Activated CD4-positive, alpha-beta T cell treated with anti-CD3 and anti-CD28 coated beads, Interleukin-2, amount 50 U/mL, for 48 hours (primary cell): Measurements from ENCODE around the gene BMP6.
"Not testable (repeated sequence)": the region's sequence is repeated elsewhere in the genome, so short reads cannot be mapped to it uniquely, and the experiment has no call there.

Experiments
- DNase-seq, 2 experiments: peaks; one replicate each; pipeline ENCODE4 v3.0.0-alpha.2; 2020

Gene BMP6

GRCh38 chr6:7802662-7803061 lies 76.8 kb downstream of the BMP6 start:
- DNase-seq: no peak

DNA sequence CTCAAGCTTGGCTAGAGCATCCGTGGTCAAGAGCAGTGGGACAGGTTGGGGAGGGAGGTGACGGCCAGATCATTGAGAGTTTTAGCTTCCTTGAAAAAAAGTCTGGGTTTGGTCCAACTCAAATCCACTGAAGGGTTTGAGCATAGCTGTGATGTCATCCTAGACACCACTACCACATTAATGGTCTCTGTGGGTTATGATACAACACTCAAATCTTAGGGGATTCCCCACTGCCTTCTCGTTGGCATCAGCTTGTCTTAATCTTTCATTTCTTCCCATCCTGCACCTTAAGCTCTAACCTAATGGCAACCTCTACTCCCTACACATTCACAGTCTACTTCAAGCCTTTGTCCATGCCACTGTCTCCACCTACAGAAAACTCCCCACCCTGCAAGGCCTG lies 77.3 kb downstream of the BMP6 start:
- no peak for DNase-seq

GRCh38 chr6:7805078-7805849 lies 79.4 kb downstream of the BMP6 start:
- no peak for DNase-seq

DNA sequence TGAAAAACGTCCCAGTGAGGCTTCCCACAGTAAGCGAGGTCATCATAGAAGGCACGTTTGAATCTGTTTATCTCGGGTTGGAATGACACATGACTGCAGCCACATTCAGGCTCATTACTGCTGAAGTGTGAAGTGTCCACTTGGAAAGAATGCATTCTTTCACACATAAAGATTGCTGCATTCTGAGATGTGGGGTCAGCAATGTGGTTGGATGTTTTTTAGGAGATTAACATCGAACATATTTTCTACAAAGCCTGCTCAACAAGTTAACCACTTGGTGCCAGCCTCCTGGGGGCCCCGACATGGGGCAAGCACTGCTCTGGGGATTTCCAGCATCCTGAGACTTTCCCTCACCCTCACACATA lies 79.9 kb downstream of the BMP6 start:
- no peak for DNase-seq

- DNase-seq: no peak
Measured at GRCh38 chr6:7806711-7807110, 80.8 kb downstream of the BMP6 start.

GRCh38 chr6:7809346-7809745 lies 83.4 kb downstream of the BMP6 start:
- no peak for DNase-seq

- DNase-seq: no peak
Measured at GRCh38 chr6:7811441-7811840, 85.5 kb downstream of the BMP6 start.

- DNase-seq: no peak
Measured at GRCh38 chr6:7812623-7813022, 86.7 kb downstream of the BMP6 start.

DNA sequence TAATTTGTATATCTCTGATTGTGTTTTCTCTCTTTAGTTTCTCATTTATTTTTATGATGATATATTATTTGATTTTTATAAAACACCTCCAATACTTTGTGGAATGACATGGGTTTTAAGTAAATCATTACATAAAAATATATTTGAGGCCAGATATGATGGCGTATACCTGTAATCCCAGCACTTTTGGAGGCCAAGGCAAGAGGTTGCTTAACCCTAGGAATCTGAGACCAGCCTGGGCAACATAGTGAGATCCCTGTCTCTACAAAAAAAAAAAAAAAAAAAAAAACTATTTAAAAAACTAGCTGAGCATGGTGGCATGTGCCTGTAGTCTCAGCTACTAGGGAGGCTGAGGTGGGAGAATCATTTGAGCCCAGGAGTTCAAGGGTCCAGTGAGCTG lies 87.3 kb downstream of the BMP6 start:
- no peak for DNase-seq

- no peak for DNase-seq
Measured at GRCh38 chr6:7813704-7814103, 87.8 kb downstream of the BMP6 start.

GRCh38 chr6:7815716-7816115 lies 89.8 kb downstream of the BMP6 start:
- no peak for DNase-seq

DNA sequence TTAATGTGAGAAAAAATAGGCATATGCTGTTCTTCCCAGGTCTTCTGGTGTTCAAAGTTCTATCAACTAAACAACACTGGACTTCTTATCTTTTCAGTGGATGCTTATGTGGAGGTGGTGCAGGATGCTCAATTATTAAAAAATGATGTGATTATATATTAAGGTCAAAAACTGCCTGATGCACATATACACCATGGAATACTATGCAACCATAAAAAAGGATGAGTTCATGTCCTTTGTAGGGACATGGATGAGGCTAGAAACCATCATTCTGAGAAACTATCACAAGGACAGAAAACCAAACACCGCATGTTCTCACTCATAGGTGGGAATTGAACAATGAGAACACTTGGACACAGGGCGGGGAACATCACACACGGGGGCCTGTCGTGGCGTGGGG lies 91.3 kb downstream of the BMP6 start:
- DNase-seq: not testable (repeated sequence)

- no peak for DNase-seq
Measured at GRCh38 chr6:7818257-7819214, 92.6 kb downstream of the BMP6 start.

DNA sequence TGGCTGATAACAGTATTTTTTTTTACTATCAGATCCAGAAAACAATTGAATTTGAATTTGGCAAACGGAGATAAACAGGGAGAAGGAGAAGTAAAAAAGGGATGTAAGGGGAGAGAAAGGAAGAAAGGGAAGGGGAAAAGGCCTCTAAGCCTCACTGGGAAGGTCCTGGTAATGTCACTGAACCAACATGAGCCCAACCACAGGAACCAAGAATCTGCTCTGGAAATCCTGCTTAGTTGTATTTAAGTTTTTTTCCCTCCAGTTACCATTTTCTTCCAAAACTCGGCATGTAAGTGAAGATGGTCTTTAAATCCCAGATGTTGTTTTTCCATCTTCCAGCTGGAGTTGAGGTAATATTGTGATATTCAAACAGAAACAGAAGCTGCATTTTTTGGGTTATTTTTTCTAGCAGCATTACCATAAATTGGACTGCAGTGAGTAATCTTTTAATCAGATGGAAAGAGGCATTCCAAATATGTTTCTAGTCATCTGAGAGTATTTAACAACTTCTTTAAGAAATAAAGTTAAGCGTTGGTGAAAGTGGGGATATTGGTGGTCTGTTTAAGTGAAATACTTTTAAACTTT lies 93.6 kb downstream of the BMP6 start:
- no peak for DNase-seq

DNA sequence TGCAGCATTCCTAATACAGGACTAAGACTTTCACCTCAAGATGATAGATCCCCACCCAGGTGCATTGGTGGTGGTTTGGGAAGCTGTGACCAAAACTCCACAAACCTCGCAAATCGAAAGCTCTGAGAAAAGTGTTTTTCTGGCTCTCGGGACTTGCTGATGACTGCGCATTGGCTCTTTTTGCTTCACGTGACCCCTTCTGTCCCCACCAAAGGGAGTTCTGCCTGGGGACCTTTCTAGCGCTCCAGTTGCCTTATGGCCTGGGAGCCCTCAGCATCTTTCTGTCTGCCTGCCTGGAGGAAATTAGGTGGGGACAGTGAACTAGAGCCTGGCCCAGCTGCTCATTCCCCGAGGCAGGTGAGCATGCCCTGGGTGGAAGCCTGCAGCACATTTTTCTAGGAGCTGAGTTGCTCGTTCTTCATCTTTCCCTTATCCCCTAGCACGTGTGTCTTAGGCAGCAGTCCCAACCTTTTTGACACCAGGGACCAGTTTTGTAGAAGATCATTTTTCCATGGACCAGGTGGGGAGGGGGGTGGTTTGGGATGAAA lies 94.5 kb downstream of the BMP6 start:
- no peak for DNase-seq

DNA sequence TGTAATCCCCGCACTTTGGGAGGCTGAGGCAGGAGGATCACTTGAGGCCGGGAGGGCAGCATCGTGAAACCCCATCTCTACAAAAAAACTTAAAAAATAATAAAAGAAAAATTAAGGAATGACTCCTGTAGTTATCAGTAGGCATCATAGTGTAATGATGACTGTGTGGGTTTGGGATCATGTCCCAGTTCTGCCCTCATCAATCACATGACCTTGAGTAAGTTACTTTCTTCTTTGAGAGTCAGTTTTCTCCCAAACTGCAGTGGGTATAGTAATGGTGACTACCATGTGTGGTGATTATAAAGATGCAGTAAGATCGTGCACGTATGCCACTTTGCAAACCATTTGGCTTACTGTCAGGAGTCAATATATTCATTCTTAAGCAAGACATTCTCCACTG lies 95.5 kb downstream of the BMP6 start:
- no peak for DNase-seq

- no peak for DNase-seq
Measured at GRCh38 chr6:7823552-7823951, 97.7 kb downstream of the BMP6 start.

GRCh38 chr6:7825986-7826385 lies 100.1 kb downstream of the BMP6 start:
- DNase-seq: no peak

GRCh38 chr6:7827142-7827541 lies 101.2 kb downstream of the BMP6 start:
- DNase-seq: no peak

DNA sequence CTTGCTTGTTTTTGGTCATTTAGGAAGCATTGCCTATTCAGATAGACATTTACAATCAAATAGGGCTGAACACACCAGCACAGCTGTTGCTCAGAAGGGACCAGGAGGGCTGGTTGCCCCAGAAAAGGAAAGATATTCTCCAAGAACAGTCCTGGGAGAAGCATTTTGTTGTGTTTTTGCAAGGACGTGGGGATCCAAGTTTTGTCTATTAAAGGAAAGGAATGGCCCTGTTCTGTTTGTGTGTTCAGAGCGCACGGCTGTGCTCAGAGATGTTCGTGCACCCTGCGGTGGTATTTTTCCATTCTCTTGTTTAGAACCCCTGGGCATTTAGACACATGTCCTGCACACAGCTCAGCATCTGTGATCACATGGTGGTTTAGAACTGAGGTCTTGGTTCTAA lies 102.2 kb downstream of the BMP6 start:
- no peak for DNase-seq

DNA sequence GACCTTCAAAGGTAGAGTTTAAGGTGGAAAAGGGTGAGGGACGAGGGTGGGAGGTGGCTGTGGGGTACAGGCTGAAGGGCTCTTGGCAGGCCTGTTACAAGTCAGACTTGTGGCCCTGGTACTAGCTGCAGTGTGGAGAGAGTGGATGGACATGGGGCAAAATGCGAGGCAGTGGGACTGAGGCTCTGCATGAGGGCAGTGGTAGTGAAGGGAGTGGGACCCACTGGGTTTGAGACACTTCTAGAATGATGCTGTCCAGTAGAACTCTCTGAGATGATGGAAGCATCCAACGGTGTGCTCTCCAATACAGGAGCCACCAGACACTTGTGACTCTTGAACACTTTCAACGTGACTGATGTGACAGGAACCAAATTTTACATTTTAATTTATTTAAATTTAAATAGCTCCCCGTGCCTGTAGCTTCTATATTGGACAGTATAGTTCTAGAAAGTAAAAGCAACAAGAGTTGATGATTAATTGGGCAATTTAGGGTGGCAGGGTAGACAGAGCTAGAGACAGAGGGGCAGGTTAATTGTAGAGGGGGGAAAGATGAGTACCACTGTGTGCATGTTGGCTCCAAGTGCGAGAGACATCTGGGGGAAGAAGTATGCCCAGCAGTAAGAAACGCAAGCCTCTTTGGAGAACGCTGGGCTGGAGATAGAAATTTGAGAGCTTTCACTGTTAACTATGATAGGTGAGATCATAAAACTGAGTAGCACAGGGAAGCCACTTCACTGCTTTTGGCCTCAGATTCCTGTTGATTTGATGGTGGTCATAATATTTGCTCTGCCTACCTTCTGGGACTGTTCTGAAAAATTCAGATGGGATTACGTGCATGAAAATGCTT lies 107.2 kb downstream of the BMP6 start:
- DNase-seq: no peak

DNA sequence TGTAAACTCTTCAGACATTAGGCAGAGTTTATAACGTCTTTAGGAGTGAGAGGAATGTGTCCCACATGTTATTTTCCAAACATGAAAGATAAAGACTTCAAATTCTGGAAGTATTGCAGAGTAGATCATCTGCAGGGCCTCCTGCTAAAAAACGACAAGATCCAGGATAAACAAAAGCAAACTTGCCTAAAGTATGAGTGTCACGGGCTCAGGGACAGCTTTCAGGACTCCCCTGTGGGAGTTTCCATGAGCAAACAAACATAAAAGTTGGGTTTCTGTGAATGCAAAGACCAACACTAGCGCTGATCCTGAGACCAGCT lies 107.8 kb downstream of the BMP6 start:
- DNase-seq: no peak
